ENCODE measurements around the gene SPDYE4.
A peak's percentile ranks its signal among the peaks of the same experiment; 100 is the strongest.

The SPDYE4 gene

DNA sequence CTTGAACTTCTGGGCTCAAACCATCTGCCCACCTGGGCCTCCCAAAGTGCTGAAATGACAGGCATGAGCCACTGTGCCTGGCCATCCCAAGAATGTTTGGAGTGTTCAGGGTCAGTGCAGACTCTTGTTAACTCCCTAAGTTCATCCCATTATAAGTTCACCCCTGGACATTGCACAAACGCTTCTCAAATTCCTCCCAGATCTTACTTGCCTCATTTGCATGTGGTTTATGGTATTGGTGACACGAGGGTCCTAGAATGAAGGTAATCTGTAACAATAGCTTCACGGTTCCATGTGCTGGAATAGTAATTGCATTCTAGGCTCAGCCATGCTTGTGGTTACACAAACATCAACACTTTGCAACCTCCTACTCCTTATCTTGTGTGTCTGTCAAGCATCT lies 8.7 kb downstream of the SPDYE4 start:
- no peak overlapping the region for H3K4me3 ChIP-seq (ENCODE audit: low read depth, low read length)
- no peaks in the 10 kb centered on the region for H3K4me1 ChIP-seq (ENCODE audit: control insufficient read depth, insufficient read depth, low read length, unreplicated experiment)
- peaks cover 31% of the 10 kb centered on the region for H3K27me3 ChIP-seq (ENCODE audit: insufficient read depth, low read length)
- no peaks in the 10 kb centered on the region for H3K79me2 ChIP-seq (ENCODE audit: control insufficient read depth, insufficient read depth, low read length, unreplicated experiment)
- H3K36me3 ChIP-seq (ENCODE audit: insufficient read depth, low read length): no peaks in the 10 kb centered on the region
- H2AFZ ChIP-seq (ENCODE audit: low read length, unreplicated experiment): no peak overlapping the region
- no peak overlapping the region for H3K27ac ChIP-seq (ENCODE audit: low read depth, low read length)

DNA sequence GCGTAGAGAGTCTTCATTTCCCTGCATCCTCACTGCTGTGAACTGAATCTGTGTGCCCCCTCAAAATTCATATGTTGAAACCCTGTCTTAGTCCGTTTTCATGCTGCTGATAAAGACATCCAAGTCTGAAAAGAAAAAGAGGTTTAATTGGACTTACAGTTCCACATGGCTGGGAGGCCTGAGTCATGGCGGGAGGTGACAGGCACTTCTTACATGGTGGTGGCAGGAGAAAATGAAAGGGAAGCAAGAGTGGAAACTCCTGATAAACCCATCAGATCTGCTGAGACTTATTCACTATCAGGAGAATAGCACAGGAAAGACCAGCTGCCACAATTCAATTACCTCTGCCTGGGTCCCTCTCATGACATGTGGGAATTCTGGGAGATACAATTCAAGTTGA lies 10.6 kb downstream of the SPDYE4 start:
- no peaks in the 10 kb centered on the region for H3K36me3 ChIP-seq (ENCODE audit: insufficient read depth, low read length)
- H3K4me3 ChIP-seq (ENCODE audit: low read depth, low read length): no peak overlapping the region
- no peaks in the 10 kb centered on the region for H3K4me1 ChIP-seq (ENCODE audit: control insufficient read depth, insufficient read depth, low read length, unreplicated experiment)
- H3K79me2 ChIP-seq (ENCODE audit: control insufficient read depth, insufficient read depth, low read length, unreplicated experiment): no peaks in the 10 kb centered on the region
- H3K27ac ChIP-seq (ENCODE audit: low read depth, low read length): no peak overlapping the region
- H2AFZ ChIP-seq (ENCODE audit: low read length, unreplicated experiment): no peak overlapping the region
- H3K27me3 ChIP-seq (ENCODE audit: insufficient read depth, low read length): peaks cover 26% of the 10 kb centered on the region

DNA sequence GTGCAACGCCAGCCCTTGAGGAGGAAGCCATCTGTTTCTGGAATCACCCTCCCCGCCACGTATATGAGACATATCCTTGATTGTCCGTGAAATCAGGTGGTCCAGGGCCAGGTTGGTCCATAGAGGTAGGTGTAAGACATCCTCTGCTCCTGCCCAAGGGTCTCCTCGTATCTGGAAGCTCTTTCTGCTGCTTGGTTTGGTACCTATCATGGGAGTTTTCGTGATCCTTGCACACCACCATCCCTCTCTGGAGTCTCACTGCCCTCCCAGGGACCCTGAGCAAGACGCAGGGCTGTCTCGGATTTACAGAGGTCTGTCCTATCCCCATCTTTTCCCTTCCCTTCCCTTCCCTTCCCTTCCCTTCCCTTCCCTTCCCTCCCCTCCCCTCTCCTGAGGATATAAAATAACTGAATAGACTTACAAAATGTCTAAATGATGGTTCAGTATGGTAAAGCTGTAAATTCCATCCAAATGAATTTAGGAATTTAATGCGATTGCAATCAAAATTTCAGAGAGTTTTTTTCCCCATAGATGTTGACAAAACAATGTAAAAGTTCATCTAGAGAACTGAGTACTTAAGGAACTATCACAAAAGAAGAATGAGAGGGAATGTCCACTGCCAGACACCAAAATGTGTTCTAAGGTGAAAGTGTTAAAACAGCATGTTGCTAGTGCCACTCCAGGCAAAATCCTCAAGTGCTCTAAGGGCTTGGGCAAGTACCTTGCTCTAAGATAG lies 11.7 kb downstream of the SPDYE4 start:
- peaks cover 16% of the 10 kb centered on the region for H3K27me3 ChIP-seq (ENCODE audit: insufficient read depth, low read length)
- H3K79me2 ChIP-seq (ENCODE audit: control insufficient read depth, insufficient read depth, low read length, unreplicated experiment): no peaks in the 10 kb centered on the region
- peak overlapping the region; percentile 98 for H2AFZ ChIP-seq (ENCODE audit: low read length, unreplicated experiment)
- H3K36me3 ChIP-seq (ENCODE audit: insufficient read depth, low read length): no peaks in the 10 kb centered on the region
- H3K4me1 ChIP-seq (ENCODE audit: control insufficient read depth, insufficient read depth, low read length, unreplicated experiment): no peaks in the 10 kb centered on the region
- H3K4me3 ChIP-seq (ENCODE audit: low read depth, low read length): peak overlapping the region; percentile 92
- no peak overlapping the region for H3K27ac ChIP-seq (ENCODE audit: low read depth, low read length)

DNA sequence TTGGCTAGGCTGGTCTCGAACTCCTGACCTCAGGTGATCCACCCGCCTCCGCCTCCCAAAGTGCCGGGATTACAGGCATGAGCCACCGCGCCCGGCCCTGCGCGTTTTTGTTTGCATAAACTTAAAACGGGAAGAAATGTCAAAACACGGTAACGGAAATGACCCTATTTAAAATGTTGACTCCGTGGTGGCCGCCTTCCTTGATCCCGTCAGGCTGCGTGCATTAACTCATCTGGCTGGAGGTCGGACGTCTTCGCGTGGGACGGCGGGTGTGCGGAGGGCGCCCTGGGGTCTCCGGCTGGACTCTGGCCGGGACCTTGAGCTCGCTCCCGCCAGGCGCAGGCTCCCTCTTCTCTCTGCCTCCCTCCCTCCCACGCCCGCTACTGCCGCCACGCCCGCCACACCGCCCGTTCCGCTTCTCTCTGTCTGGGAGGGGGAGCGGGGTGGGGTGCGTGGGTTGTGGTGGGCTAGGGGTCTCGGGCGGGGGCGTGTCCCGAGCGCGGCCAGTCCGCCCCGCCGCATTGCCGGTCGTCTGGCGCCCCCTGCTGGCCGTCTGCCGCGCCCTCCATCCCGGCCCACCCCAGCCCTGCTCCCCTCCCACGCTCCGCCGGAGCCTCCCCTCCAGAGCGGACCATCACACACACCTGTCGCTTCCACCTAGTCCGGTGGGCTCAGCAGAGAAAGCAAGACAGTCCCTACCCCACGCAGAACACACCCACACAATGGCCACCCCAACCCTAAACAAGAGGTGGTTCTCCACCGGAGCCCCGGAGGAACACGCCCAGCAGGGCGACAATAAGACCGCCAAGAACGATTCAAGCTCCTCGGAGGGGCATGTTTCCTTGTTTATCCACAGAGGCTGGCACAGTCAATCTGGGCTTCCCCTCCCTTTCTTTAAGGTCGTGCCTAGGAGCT lies 12.5 kb downstream of the SPDYE4 start:
- peak overlapping the region; percentile 98 for H2AFZ ChIP-seq (ENCODE audit: low read length, unreplicated experiment)
- no peaks in the 10 kb centered on the region for H3K4me1 ChIP-seq (ENCODE audit: control insufficient read depth, insufficient read depth, low read length, unreplicated experiment)
- H3K27ac ChIP-seq (ENCODE audit: low read depth, low read length): no peak overlapping the region
- H3K36me3 ChIP-seq (ENCODE audit: insufficient read depth, low read length): no peaks in the 10 kb centered on the region
- H3K79me2 ChIP-seq (ENCODE audit: control insufficient read depth, insufficient read depth, low read length, unreplicated experiment): no peaks in the 10 kb centered on the region
- H3K27me3 ChIP-seq (ENCODE audit: insufficient read depth, low read length): peaks cover 16% of the 10 kb centered on the region
- peak overlapping the region; percentile 92 for H3K4me3 ChIP-seq (ENCODE audit: low read depth, low read length)

DNA sequence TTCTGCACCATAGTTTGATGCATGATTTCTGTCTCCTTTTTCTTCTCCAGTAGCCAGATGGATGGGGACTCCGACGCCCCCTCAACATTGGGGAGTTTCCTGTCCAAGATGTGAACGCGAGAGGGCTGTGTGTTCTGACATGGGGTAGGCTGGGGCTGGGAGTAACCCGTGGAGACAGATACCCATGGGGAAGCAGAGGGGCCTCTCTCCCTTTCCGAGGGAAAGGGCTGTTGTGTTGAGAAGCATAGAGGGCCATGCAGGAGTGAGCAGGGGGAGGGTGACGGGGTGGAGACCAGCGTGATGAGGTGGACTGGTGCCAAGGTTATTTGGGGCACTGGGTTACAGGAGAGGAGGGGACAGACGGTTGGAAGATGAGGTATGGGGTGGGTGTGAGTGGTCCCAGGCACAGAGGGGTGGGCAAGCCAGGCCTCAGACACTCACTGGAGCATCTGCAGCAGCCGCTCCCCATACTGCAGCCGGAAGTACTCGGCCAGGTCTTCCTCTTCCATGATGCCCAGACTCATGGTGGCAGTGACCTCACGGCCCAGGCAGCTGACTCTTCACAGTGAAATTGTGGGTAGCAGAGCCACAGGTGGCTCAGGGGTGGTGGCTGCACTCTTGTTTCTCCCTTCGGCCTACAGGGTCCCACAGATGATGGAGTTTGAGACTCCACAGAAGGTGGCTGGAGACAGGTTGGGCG lies 14.1 kb downstream of the SPDYE4 start:
- Histone ChIP-seq H2AFZ (ENCODE audit: low read length, unreplicated experiment) (no peak overlapping the region), H3K27ac (ENCODE audit: low read depth, low read length) (no peak overlapping the region), H3K4me3 (ENCODE audit: low read depth, low read length) (no peak overlapping the region)

DNA sequence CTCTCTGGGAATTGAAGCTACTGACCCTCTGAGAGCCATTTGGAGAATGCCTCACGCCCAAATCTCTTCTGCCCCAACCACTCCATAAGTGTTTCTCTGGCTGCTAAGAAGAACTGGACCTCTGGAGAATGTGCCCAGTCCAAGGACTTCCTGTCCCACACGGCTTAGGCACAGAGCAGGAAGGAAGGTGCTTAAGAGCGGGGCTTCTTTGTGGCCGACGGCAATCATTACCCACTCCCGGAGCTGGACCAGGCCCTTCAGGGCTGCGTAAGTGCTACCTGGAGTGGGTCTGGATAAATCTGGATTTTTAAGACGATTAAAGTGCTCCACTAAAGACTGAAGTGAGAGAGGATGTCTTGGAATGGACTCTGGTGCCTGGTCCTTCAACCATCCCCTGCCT lies 15.5 kb downstream of the SPDYE4 start:
- Histone ChIP-seq H3K4me3 (ENCODE audit: low read depth, low read length) (no peak overlapping the region), H3K4me1 (ENCODE audit: control insufficient read depth, insufficient read depth, low read length, unreplicated experiment) (no peaks in the 10 kb centered on the region), H3K27me3 (ENCODE audit: insufficient read depth, low read length) (peaks cover 10% of the 10 kb centered on the region), H2AFZ (ENCODE audit: low read length, unreplicated experiment) (no peak overlapping the region), H3K27ac (ENCODE audit: low read depth, low read length) (no peak overlapping the region), H3K36me3 (ENCODE audit: insufficient read depth, low read length) (no peaks in the 10 kb centered on the region), H3K79me2 (ENCODE audit: control insufficient read depth, insufficient read depth, low read length, unreplicated experiment) (no peaks in the 10 kb centered on the region)

More for the DNA sequence above, 14.1 kb downstream of the SPDYE4 start:
- H3K27me3 ChIP-seq (ENCODE audit: insufficient read depth, low read length): peaks cover 16% of the 10 kb centered on the region
- H3K4me1 ChIP-seq (ENCODE audit: control insufficient read depth, insufficient read depth, low read length, unreplicated experiment): no peaks in the 10 kb centered on the region
- H3K79me2 ChIP-seq (ENCODE audit: control insufficient read depth, insufficient read depth, low read length, unreplicated experiment): no peaks in the 10 kb centered on the region
- no peaks in the 10 kb centered on the region for H3K36me3 ChIP-seq (ENCODE audit: insufficient read depth, low read length)

DNA sequence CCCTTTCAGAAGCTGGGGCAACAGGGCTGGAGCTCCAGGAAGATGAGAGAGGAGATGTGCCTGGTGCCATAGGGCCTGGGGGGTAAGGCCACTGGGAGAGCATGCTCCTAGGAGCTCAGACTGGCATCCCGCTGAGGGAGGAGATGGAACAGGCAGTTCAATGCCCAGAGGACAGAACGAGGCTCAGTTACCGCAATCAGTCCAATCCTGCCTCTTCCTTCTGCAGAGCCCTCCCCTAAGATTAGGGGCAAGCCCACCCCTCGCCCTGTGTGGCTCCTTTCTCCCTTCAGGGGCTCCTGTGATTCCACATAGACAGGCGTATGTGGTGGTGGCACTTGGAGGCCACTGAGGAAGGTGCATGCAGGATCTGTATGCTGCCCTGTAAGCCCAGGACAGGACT lies 16.1 kb downstream of the SPDYE4 start:
- Histone ChIP-seq H3K27me3 (ENCODE audit: insufficient read depth, low read length) (peaks cover 10% of the 10 kb centered on the region), H3K36me3 (ENCODE audit: insufficient read depth, low read length) (no peaks in the 10 kb centered on the region), H3K79me2 (ENCODE audit: control insufficient read depth, insufficient read depth, low read length, unreplicated experiment) (no peaks in the 10 kb centered on the region), H2AFZ (ENCODE audit: low read length, unreplicated experiment) (no peak overlapping the region), H3K27ac (ENCODE audit: low read depth, low read length) (no peak overlapping the region), H3K4me1 (ENCODE audit: control insufficient read depth, insufficient read depth, low read length, unreplicated experiment) (no peaks in the 10 kb centered on the region), H3K4me3 (ENCODE audit: low read depth, low read length) (no peak overlapping the region)

DNA sequence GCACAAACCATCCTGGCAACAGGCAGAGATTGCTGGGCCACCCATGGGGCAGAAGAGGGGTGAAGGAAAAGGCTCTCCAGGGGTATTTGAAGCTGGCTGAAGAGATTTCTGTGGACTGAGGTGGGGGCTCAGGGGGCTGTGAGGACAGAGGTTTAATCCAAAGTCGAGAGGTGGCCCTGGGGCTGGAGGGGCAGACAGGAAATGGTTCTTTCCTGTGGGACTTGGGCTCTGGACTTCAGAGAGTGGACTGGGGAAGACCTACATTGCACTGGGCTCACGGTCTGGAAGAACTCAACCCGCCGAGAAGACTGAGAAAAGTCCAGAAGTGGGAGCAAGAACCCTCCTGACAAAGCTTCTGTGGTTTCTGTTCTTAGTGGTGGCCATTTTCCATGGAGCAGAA lies 16.6 kb downstream of the SPDYE4 start:
- Histone ChIP-seq H3K4me1 (ENCODE audit: control insufficient read depth, insufficient read depth, low read length, unreplicated experiment) (no peaks in the 10 kb centered on the region), H3K79me2 (ENCODE audit: control insufficient read depth, insufficient read depth, low read length, unreplicated experiment) (no peaks in the 10 kb centered on the region), H3K27ac (ENCODE audit: low read depth, low read length) (no peak overlapping the region), H3K4me3 (ENCODE audit: low read depth, low read length) (no peak overlapping the region), H3K27me3 (ENCODE audit: insufficient read depth, low read length) (peaks cover 12% of the 10 kb centered on the region), H3K36me3 (ENCODE audit: insufficient read depth, low read length) (no peaks in the 10 kb centered on the region), H2AFZ (ENCODE audit: low read length, unreplicated experiment) (no peak overlapping the region)

DNA sequence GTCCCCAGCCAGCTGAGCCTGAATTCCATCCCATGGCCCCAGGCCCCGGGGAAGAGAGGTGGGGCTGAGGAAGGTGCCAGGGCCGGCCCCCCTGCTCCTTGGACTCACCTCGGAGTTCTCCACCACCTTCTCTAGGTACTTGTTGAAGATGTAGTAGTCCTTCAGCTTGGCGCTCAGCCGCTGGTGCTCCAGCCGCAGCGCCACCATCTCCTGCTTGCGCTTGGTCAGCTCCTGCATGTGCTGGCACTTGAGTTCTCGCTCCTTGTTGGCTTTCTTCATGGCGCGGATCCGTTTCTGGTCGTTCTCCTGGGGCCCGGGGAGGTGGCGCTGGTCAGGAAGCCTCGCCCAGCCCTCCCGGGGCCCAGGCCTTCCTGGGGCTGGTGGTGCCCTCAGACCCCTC lies 17.0 kb downstream of the SPDYE4 start:
- Histone ChIP-seq H2AFZ (ENCODE audit: low read length, unreplicated experiment) (no peak overlapping the region), H3K4me1 (ENCODE audit: control insufficient read depth, insufficient read depth, low read length, unreplicated experiment) (no peaks in the 10 kb centered on the region), H3K27me3 (ENCODE audit: insufficient read depth, low read length) (peaks cover 16% of the 10 kb centered on the region), H3K4me3 (ENCODE audit: low read depth, low read length) (no peak overlapping the region), H3K27ac (ENCODE audit: low read depth, low read length) (no peak overlapping the region), H3K36me3 (ENCODE audit: insufficient read depth, low read length) (no peaks in the 10 kb centered on the region), H3K79me2 (ENCODE audit: control insufficient read depth, insufficient read depth, low read length, unreplicated experiment) (no peaks in the 10 kb centered on the region)

DNA sequence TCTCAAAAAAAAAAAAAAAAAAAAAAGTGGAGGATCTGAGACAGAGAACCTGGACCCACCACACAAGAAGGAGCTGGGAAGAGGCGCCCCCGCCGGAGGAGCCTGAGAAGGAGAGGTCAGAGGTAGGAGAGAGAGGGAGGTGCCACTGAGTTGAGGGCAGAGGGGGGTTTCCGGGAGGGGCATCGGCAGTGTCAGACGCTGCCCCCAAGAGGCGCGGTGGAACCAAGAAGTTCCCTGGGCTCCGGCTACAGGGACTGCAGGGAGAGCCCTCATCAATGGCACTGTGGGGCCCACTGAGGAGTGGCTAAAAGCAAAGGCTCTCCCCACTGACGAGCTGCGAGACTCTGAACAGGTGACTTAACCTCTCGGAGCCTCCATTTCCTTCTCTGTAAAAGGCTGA lies 17.9 kb downstream of the SPDYE4 start:
- Histone ChIP-seq H3K36me3 (ENCODE audit: insufficient read depth, low read length) (no peaks in the 10 kb centered on the region), H3K79me2 (ENCODE audit: control insufficient read depth, insufficient read depth, low read length, unreplicated experiment) (no peaks in the 10 kb centered on the region), H3K4me1 (ENCODE audit: control insufficient read depth, insufficient read depth, low read length, unreplicated experiment) (no peaks in the 10 kb centered on the region), H3K27me3 (ENCODE audit: insufficient read depth, low read length) (peaks cover 18% of the 10 kb centered on the region), H3K27ac (ENCODE audit: low read depth, low read length) (no peak overlapping the region), H2AFZ (ENCODE audit: low read length, unreplicated experiment) (no peak overlapping the region), H3K4me3 (ENCODE audit: low read depth, low read length) (no peak overlapping the region)

All from ACC112 (cell line).